ENCODE results near the gene GSG1L2.

The GSG1L2 gene

GRCh38 chr17:9842057-9842758 lies 20.3 kb upstream of the GSG1L2 start:
- TF ChIP-seq CTCF (IDR thresholded peaks at IDR 0.05; ENCODE audit: borderline replicate concordance, insufficient read depth, low read depth, low read length), result no peak
- no peak overlapping the region for H3K4me3 ChIP-seq (ENCODE audit: low read depth, low read length)

- no peak for TF ChIP-seq CTCF (IDR thresholded peaks at IDR 0.05; ENCODE audit: borderline replicate concordance, insufficient read depth, low read depth, low read length)
- no peak overlapping the region for H3K4me3 ChIP-seq (ENCODE audit: low read depth, low read length)
Observed at GRCh38 chr17:9839433-9839832, 17.6 kb upstream of the GSG1L2 start.

DNA sequence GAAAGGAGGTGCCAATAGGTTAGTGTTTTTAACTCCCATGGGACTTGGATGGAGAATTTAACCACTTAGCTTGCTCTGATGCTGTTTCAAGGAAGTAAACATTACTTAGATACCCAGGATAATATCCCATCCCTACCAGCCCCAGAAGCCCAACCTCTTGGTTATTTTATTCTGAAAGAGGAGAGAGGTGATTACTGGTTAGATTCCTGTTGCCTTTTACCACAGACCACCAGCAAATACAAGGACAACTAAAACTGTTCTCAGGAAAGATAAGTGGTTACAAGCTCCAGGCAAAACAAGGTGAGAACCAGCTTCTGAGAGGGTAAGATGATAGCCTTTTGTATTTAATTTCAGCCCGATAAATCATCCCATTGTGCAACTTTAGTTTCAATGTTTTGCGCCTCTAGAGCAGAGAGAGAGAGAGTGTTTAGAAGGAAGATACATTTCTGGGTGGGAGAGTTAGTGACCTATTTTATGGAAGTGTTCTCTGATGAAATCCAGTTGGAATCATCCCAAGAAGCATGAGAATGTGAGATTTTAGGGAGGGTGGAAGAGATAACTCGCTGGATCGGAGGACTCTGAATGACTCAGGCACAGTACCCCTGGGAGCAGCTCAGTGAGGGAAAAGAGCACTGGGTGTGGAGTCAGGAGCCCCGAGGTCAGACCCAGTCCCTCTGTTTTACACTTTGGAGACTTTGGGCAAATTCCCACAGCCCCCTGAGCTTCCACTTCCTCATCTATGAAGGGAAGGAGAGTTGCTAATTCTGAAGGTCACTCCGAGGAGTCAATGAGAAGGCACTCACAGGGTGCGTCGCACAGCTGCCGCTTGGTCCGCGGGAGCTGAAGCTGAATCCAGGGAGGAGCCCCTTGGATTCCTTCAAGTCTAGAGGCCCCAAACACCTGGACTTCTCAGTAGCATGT lies 15.9 kb upstream of the GSG1L2 start:
- no peak overlapping the region for H3K4me3 ChIP-seq (ENCODE audit: low read depth, low read length)
- TF ChIP-seq CTCF (IDR thresholded peaks at IDR 0.05; ENCODE audit: borderline replicate concordance, insufficient read depth, low read depth, low read length), result no peak

GRCh38 chr17:9833922-9834321 lies 12.0 kb upstream of the GSG1L2 start:
- TF ChIP-seq CTCF (IDR thresholded peaks at IDR 0.05; ENCODE audit: borderline replicate concordance, insufficient read depth, low read depth, low read length), result no peak
- H3K4me3 ChIP-seq (ENCODE audit: low read depth, low read length), result no peak overlapping the region

- TF ChIP-seq CTCF (IDR thresholded peaks at IDR 0.05; ENCODE audit: borderline replicate concordance, insufficient read depth, low read depth, low read length), result no peak
- H3K4me3 ChIP-seq (ENCODE audit: low read depth, low read length), result no peak overlapping the region
Observed at GRCh38 chr17:9830711-9831110, 8.8 kb upstream of the GSG1L2 start.

DNA sequence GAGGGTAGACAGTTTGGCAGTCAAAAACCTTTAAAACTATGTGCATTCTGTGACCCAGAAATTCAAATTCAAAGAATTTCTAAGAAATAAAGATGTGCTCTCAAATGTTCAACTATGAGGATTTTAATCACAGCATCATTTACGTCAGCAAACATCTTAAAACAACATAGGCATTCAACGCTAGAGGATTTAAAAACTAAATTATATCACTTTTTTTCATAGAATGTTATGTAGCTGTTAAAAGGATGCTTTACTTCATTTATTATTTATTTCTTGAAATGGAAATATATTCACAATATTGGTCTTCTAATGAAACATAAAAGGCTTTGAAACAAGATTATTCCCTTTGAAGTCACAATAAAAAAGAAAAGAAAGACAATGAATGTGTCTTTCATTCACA lies 7.5 kb upstream of the GSG1L2 start:
- H3K4me3 ChIP-seq (ENCODE audit: low read depth, low read length), result no peak overlapping the region
- no peak for TF ChIP-seq CTCF (IDR thresholded peaks at IDR 0.05; ENCODE audit: borderline replicate concordance, insufficient read depth, low read depth, low read length)
